Inferior parietal cortex (tissue), 1 donor: ENCODE measurements around the gene GGA1.

Experiments
- DNase-seq: peaks from one replicate; pipeline ENCODE4 v3.0.0-alpha.2; 2016; ENCODE audit errors: extremely low spot score

The GGA1 gene

GRCh38 chr22:37608477-37609239, at the start of gene GGA1:
Gene GGA1 (plus strand): TSS chr22:37608834. CDS start chr22:37608861, 27 bp downstream.
- peak; percentile 98 for DNase-seq

- DNase-seq: no peak
These were observed 49.1 kb upstream of the GGA1 start for GRCh38 chr22:37559521-37559900.

DNA sequence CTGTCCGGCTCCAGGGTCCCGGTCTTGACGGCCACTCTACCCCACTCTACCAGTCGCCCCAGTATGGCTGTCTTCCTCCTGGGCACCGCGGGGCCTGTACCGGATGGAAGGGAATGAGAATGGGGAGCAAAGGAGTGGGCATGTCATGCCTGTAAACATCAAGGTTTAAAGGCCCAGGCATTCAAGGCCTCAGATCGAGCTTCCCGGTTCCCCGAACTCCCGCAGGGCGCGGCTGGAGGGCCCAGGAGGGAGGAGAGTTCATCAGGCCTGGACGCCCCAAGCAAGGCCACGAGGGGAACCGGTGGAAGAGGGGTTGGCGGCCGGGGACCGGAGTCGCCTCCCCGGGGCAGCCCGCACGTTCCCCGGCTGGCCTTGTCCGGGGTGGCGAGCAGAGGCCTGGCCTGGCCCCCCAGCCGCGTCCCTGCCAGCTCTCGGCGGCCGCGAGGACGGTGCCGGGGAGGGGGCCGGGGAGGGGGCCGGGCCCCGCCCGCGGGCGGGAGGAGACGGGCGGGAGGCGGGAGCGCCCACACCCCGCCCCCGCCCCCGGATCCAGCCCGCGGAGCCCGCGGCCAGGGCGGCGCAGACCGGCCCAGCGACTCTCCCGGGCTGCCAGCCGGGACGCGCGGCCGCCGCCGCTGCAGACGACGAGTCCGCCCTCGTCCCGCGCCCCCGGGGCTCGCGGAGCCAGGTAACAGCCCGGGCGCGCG, 48.6 kb upstream of the GGA1 start, which contains the start of gene CDC42EP1:
CDC42EP1 (plus strand) TSS at position 580 of the 707 bp plus-strand sequence. CDS start 5,870 bp downstream, outside the sequence.
- no peak for DNase-seq

GRCh38 chr22:37560608-37561211, 47.9 kb upstream of the GGA1 start:
- DNase-seq: no peak

DNA sequence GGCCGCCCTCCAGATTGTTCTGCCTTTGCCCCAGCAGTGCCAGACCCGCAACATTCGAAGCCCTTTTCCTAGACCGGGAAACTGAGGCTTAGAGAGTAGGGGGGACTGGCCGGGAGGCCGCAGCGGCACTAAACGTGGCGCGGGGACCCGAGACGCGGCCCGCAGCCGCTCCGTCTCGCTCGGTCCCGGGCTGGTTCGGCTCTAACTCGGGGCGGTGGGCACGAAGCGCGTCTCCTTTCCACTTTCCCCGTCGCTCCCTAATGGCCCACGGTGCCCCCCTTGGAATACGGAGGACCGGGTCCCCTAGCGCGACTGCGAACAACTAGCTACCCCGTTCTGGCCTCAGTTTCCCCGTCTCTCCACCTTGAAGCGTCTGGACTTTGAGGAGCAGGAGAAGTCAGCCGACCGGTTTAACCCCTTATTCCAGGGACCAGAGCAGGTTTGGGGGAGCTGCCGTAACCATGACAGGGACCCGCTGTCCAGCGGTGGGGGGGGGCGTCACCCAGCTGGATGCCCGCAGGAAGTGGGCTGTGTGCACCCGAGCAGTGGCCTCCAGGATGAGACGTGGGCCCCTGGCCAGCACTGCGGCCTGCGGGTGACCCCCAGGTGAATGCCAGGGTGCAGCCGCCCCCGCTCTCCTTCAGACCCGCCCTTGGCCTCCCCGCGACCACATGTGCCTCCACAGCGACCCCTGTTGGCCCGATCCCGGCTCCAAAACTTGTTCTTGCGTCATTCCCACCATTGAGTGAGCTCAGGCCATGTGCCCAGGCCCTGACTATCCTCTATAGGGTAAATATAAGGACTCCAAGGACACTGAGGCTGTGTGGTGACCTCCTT, 47.2 kb upstream of the GGA1 start:
- peak; percentile 91 for DNase-seq

- DNase-seq: no peak
These were observed 46.4 kb upstream of the GGA1 start for GRCh38 chr22:37562049-37562875.

GRCh38 chr22:37563153-37564081, 45.2 kb upstream of the GGA1 start:
- DNase-seq: peak; percentile 87

- no peak for DNase-seq
These were observed 44.4 kb upstream of the GGA1 start for GRCh38 chr22:37564111-37564711.

DNA sequence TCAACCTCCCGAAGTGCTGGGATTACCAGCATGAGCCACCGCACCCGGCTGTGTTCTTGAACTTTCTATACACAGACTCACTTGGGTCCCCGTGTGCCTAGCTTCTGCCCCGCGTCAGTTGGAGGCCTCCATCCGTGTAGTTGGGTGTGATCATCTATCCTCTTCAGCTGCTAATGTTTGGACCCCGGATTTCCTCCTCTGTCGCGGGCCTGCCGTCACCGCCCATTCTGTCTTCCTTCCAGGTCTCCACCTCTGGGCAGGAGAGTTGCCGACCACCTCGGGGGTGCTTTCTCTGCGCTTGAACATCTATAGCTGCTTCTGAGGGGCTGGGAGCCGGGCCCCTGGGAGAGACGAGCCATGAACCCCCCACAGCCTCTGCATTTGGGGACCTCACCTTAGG, 42.8 kb upstream of the GGA1 start:
- no peak for DNase-seq

GRCh38 chr22:37566329-37566837, 42.3 kb upstream of the GGA1 start:
- DNase-seq: no peak

DNA sequence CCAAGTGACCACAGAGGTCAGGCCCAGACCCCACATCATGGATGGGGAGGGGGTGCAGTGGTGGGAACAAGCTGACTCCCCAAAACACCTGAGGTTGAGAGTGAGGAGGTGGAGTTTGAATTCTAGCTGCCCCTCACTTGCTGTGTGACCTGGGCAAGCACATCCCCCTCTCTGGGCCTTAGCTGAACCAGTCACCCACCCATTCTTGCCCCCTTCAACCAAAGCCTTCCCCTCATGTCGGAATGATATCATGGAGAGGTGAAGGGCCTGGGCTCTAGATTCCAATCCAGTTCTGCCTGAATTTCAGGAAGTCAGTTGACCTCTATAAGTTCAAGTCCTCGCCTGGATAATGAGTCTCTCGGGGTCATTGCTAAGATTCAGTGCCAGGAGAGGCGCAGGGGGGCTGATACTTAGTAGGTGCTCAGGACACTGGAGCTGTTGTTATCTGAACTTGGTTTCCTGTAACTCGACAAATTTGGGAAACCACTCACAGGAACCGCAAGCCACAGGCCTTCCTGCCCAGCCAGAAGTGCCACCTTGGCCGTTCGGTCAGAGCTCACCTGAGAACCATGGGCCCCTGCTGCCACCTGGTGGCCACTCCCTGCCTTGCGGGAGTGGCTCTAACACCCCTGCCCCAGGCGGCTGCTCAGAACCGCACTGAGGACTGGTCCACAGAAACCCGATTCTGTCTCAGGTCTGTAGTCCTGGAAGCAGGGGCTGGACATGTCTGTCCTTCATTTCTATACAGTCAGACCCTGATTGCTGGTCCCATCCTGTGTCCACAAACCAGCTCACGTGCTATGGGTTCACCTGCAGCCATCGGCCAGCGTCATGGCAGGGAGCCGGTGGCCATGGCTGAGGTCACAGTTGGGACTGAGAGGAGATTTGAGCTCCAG, 41.5 kb upstream of the GGA1 start:
- peak; percentile 76 for DNase-seq

DNA sequence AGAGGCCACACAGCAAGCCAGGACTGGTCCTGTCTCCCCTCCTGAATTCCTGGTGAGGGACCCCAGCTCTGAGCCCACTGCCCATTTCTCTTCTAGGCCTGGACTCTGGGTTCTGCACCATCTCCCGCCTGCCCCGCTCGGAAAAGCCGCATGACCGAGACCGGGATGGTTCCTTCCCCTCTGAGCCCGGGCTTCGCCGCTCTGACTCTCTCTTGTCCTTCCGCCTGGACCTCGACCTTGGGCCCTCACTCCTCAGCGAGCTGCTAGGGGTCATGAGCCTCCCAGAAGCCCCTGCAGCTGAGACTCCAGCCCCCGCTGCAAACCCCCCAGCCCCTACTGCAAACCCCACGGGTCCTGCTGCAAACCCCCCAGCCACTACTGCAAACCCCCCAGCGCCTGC, 40.6 kb upstream of the GGA1 start:
- DNase-seq: no peak

DNA sequence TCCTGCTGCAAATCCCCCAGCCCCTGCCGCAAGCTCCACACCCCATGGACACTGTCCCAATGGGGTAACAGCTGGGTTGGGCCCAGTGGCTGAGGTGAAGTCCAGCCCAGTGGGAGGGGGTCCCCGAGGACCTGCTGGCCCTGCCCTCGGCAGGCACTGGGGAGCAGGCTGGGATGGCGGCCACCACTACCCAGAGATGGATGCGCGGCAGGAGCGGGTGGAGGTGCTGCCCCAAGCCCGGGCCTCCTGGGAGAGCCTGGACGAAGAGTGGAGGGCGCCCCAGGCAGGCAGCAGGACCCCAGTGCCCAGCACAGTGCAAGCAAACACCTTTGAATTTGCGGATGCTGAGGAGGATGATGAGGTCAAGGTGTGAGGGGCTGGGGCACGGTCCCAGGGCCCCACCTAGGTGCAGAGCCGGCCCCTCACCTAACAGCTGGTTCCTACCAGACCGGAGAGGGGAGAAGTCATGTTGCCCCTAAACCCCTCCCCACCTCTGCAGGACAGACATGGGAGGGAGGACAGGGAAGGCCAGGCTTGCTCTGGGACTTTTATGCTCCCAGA, 40.1 kb upstream of the GGA1 start:
- no peak for DNase-seq

DNA sequence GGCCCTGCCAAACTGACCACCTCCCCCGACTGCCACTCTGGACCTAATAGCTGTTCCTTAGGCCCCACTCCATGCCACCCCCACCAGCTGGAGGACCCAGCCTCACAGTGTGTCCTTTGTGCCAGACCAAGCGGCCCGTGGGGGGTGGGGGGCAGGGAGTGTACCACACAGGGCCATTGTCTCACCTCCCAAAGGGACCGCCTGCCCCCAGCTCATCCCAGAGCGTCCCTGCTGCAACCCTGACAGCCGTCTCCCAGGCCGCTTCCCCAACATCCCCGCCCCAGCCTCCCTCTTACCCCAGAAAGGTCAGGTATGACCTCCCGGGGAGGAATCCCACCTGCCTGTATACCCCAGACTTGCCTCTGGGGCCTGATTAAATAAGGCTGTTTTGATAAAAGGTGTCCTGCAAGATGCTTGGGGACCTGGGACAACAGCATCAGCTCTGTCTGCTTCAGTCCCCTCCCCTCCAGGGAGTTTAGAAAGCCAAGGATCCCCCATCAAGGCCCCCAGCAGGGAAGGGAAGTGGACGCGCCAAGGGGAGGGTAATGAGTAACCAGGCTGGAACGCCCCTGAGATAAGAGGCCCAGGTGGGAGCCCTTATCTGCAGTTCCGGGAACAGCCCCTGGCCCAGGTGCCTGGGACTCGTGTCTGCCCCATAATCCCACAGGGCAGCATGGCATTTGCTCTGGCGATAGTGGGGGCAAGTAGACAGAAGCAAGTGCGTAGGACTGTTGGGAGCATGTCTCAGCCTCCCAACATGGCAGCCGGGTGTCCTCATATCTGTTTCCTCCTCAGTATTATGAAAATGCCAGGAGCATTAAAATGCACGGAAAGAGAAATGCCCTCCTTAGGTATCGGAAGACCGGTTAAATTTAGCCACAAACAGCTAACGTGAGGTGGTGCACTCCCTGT, 39.4 kb upstream of the GGA1 start:
- DNase-seq: peak; percentile 58

DNA sequence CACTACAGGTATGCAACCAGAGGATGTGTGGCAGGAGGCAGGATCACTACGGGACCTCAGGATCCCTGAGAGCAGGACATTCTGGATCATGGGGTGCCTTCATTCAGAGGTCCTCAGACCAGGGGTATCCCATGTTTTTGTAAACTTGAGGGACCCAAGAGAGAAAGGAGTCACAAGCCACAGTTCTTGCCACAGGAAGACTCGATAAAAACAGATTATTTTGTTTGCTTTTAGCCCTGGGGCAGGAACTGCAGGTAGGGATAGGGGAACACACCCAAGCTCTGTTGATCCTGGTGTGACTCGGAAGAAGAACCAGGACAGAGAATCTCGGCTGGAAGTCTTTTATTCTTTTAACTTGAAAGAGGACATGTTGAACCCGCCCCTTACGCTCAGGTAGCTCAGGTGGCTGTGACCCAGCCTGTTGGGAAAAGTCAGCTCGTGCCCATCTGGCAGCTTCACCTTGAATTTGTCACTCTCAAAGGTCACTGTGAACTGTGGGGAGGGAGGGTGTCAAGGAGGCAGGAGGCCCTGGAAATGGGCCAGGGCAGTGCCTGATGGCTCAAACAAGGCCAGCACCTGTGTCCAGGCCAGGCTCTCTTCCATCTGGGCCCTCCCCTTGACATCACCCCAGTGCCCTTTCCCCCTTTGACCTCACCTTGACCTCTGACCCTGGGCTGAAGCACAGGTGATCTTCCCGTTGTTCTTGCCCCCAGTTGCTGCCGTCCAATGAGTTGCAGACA, 38.5 kb upstream of the GGA1 start:
- DNase-seq: no peak

DNA sequence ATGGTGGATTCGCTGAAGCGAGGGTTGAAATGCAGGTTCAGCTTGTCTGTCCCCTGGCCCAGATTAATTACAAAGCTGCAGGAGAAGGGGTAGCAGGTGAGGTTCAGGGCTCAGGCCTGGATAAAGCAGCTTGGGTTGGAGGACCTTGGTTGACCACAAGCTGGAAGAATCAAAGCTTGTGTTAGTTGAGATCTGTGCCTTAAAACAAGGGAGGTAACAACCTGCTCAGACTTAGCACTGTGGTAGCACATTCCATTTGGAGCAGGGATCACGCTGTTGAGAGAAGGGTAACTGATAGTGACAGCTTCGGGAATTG, 38.0 kb upstream of the GGA1 start:
- no peak for DNase-seq
